NCI-H1417 treated with DMSO at 0.1 percent for 48 hours (cell line): ENCODE data around the gene LGALS1.

Source experiments
- DNase-seq: peaks from one replicate; lab custom pipeline; 2025; lab: John Stamatoyannopoulos, UW

LGALS1 gene

DNA sequence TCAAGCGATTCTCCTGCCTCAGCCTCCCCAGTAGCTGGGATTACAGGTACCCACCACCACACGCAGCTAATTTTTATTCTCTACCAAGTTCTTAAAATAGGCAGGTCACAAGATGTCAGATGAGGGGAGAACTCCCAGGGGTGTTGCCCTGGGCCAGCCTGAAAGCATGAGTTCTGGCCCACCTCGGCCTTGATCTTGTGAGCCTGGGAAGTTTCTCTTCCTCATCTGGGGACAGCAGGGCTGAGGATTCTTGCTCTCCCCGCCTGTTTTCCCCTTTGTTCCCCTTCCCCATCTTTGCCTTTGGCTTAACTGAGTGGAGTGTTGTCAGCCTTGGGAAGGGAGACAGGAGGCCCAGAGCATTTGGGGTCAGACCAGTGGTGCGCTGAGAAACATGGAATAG lies 13.4 kb upstream of the LGALS1 start:
- no peak for DNase-seq

GRCh38 chr22:37663521-37664140 lies 11.8 kb upstream of the LGALS1 start:
- no peak for DNase-seq

DNA sequence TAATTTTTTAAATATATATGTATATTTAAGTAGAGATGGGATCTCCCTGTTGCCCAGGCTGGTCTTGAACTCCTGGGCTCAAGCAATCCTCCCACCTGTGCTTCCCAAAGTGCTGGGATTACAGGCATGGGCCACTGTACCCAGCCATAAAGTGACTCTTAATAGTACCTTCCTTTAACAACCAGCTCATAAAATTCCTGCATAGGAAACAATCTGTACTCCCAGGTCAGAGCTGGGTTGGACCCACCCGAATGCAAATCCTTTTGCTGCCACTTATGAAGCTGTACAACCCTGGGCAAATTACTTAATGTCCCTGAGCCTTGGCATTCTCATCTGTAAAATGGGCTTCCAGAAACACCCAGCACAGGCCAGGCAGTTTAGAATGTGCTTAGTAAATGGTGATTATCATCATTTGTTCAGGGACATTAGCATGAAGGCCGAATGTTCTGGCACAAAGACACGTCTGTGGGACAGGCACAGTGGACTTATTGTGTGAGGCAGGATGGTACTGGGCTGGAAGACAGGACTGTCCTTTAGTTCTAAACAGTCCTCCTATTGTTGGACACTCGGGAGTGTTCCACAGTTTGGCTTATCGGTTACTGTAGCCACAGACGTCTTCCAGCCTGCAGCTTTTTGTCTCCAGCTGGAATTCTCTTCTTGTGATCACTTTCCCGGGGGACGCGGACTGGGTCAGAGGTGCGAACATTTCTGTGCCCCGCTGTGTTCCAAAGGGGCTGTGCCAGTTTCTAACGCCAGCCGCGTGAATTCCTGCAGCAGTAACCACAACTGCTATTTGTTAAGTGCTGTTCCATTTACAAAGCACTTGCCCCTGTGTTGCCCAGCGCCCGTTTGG lies 11.0 kb upstream of the LGALS1 start:
- DNase-seq: no peak

GRCh38 chr22:37665487-37665886 lies 9.9 kb upstream of the LGALS1 start:
- no peak for DNase-seq

DNA sequence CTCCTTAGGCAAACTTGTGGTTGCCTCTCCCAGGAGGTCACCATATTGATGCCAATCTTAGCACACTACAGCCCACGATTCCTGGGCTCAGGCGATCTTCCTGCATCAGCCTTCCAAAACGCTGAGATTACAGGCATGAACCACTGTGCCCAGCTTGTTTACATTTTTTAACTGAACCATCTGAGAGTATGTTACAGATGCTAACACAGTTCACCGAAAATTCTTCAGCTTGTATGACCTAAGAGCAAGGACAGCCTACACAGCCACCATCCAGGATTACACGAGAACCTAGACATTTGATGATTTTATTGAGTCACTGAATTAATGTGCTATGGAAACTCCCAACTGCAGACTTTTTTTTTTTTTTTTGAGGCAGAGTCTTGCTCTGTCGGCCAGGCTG lies 5.8 kb upstream of the LGALS1 start:
- DNase-seq: no peak

DNA sequence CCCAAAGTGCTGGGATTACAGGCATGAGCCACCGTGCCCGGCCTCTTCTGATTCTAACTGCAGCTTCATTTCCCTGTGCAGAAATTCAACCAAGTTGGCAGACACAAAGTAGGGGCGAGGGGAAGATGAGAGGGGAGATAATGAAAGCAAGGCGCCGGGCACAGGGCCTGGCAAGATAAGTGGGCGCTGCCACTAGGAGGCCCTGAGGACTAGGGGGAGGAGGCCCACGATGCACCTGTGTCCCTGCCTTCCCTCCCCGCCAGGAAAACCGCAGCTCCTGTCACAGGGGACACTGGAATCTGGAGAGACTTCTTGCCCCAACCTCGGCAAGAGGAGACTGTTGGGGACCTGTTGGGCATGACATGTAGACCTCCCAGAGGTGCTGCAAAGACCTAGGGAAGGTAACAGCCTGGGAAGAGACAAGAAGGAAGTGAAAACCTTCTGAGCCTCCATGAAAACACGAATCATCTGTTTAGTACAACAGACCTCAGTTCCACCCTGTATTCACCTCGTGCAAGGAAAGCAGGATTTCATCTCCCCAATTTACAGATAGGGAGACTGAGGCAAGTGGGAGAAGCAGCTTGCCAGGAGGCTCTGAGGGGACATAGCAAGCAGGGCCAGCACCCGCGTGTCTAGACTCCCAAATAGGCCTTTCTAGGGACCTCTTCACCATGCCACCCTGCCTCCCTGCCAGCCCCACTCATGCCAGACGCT lies 3.1 kb upstream of the LGALS1 start:
- DNase-seq: no peak

GRCh38 chr22:37672920-37673455 lies 2.4 kb upstream of the LGALS1 start:
- no peak for DNase-seq

- no peak for DNase-seq
Observed at GRCh38 chr22:37674248-37674647, 1.2 kb upstream of the LGALS1 start.

GRCh38 chr22:37675930-37676735 lies 697 bp downstream of the LGALS1 start:
- DNase-seq: no peak

- DNase-seq: no peak
Observed at GRCh38 chr22:37676736-37677492, 1.5 kb downstream of the LGALS1 start.

DNA sequence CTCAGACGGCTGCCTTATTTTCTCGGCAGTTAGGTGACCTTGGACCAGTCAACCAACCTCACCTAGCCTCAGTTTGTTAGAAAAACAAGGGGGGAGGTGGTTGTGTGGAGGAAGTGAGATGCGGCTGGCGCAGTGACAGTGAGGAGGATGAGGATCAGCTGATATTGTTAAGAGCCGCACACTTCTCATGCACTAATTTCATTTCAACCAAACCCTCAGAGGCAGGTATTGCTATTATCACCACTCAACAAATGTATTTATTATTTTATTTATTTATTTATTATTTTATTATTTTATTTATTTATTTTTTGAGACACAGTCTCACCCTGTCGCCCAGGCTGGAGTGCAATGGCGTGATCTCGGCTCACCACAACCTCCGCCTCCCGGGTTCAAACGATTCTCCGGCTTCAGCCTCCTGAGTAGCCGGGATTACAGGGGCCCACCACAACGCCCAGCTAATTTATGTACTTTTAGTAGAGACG lies 2.1 kb downstream of the LGALS1 start:
- DNase-seq: no peak

GRCh38 chr22:37678372-37678771 lies 2.9 kb downstream of the LGALS1 start:
- no peak for DNase-seq

DNA sequence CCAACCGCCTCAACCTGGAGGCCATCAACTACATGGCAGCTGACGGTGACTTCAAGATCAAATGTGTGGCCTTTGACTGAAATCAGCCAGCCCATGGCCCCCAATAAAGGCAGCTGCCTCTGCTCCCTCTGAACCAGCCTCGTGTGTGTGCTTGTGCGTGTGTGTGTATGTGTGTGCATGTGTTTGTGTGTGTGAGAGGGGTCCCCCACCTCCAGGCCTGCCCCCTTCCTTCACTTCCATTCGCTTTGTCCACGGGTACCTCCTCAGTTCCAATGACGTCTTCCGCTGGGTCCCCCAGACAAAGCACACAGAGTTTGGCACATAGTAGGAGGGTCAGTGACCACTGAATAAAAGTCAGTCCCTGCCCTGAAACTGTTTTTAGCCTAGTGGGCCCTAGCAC lies 4.2 kb downstream of the LGALS1 start:
- no peak for DNase-seq

DNA sequence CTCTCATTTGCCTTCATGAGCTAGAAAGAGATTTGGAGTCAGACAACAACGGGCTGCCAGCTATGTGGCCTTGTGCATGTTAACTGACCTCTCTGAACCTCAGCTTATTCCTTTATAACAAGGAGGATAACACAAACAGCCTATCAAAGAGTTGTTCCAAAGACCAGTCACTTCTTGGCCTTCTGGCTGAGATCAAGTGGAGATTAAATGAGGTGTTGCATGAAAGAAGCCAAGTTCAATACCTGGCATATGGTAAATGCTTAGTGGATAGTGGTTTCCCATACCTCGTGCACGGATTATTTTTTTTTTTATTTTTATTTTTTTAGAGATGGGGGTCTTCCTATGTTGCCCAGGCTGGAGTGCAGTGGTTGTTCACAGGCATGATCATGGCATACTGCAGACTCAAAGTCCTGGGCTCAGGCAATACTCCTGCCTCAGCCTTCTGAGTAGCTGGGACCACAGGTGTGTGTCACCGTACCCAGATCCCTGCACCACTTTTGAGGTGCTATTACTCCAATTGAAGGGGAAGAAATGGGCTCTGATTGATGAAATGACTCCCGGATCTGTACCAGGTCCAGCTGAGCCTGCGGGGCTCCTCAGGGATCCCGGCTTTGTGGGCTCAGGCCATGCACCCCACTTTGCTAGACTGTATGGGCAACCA lies 4.9 kb downstream of the LGALS1 start:
- no peak for DNase-seq

GRCh38 chr22:37681001-37681424 lies 5.6 kb downstream of the LGALS1 start:
- no peak for DNase-seq

DNA sequence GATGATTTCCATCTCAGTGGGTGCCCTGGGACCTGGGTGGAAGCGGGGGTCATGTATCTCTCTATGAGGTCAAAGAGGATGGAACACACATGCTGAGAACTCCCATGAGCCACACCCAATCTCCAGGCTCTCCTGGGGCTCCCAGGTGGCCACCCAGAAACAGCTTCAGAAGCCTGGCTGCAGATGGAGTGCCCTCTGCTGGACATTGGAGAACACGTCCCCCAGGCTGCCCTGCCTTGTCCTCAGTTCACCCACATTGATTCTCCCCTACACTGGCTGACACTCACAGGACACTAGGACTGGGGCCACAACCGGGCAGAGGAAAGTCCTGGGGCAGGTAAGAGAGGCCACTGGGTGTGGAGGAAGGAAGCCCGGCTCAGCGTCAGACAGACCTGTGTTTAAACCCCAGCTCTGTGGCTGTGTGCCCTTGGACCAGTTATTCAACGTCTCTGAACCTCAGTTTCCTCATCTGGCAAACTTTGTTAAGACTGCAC lies 6.2 kb downstream of the LGALS1 start:
- DNase-seq: no peak

GRCh38 chr22:37684803-37685615 lies 9.6 kb downstream of the LGALS1 start:
- no peak for DNase-seq

DNA sequence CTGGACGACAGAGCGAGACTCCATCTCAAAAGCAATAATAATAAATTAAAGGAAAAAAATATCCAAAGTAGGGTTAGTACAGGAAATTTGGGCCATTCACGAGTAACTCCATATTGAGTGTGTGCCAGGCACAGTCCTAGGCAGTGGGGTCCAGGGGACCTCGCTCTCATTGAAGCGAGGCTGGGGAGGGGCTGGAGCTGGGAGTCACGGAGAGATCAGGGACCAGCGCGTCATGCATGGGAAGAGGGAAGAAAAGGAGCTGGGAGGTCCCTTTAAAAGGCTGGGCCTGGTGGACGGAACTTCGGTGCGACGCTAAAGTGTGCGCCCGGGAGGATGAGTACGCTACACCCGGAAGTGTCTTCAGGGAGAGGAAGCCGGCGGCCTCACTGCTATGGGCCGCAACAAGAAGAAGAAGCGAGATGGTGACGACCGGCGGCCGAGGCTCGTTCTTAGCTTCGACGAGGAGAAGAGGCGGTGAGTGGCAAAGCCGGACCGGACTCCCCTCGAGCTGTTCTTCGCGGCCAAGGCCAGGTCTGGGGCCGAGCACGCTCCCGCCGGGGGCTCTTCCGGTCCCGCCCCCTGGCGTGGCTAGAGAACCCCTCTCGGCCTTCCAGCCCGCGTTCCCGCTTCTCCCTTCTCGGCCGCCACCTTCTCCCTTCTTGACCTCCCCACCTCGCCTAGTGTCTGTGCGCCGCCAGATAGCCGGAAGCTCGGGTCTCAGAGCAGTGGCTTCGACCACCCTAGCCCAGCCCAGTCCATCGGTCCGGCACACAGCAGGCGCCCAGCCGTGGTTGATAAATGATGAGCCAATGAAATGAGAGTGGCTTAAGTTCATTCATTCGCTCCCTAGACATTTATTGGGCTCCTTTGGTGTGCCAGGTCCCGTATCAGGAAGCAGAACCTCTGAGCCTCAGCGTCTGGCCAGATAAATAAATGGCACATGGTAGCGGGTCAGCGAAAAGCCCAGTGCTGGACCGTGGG lies 10.9 kb downstream of the LGALS1 start, which contains the start of gene NOL12:
Gene NOL12 (plus strand): TSS at position 342 of the 981 bp plus-strand sequence. CDS start 50 bp downstream, at position 392.
- peak; percentile 30 for DNase-seq
